HEK293T (cell line): ENCODE results near the gene MMS19.

ENCODE experiments used
- FOXK2 ChIP-seq: fragments of 450-650 bp; IDR thresholded peaks from 2 replicates; pipeline ENCODE4 v1.6.1; 2016; ENCODE audit warnings: mild to moderate bottlenecking
- FOXM1 ChIP-seq: fragments of 450-650 bp; IDR thresholded peaks from 2 replicates; pipeline ENCODE4 v1.6.1; 2017; ENCODE audit warnings: mild to moderate bottlenecking, borderline replicate concordance
- NFRKB ChIP-seq: fragments of 450-650 bp; IDR thresholded peaks from 2 replicates; pipeline ENCODE4 v1.6.1; 2016; ENCODE audit warnings: mild to moderate bottlenecking, moderate library complexity
- TF ChIP-seq, protein P1 (sequence below): fragments of 450-650 bp; IDR thresholded peaks from 2 replicates; pipeline ENCODE4 v1.6.1; 2016

GRCh38 chr10:97517096-97517750 lies 19.0 kb upstream of the MMS19 start:
- no peak for TF ChIP-seq NFRKB
- no peak for TF ChIP-seq FOXM1
- TF ChIP-seq, protein P1, sequence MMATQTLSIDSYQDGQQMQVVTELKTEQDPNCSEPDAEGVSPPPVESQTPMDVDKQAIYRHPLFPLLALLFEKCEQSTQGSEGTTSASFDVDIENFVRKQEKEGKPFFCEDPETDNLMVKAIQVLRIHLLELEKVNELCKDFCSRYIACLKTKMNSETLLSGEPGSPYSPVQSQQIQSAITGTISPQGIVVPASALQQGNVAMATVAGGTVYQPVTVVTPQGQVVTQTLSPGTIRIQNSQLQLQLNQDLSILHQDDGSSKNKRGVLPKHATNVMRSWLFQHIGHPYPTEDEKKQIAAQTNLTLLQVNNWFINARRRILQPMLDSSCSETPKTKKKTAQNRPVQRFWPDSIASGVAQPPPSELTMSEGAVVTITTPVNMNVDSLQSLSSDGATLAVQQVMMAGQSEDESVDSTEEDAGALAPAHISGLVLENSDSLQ = no peak
- TF ChIP-seq FOXK2 = no peak
